AG09309 (cell line): ENCODE measurements around the gene PRODH.

Source experiments
- DNase-seq: peaks from one replicate; pipeline ENCODE4 v3.0.0-alpha.2; 2010; ENCODE audit warnings: low read depth
- H3K4me3 ChIP-seq: 2 replicates; pipeline ENCODE4 v1.5.1; 2011; ENCODE audit warnings: mild to moderate bottlenecking, low read depth, low read length, moderate library complexity; ENCODE audit not compliant: control insufficient read depth
- TF ChIP-seq, protein P1 (sequence below): IDR thresholded peaks from 2 replicates; pipeline ENCODE4 v1.5.1; 2011; ENCODE audit warnings: mild to moderate bottlenecking, low read depth, low read length, inconsistent platforms; ENCODE audit not compliant: insufficient read depth, control insufficient read depth; ENCODE audit errors: missing control alignments

PRODH gene, protein sequence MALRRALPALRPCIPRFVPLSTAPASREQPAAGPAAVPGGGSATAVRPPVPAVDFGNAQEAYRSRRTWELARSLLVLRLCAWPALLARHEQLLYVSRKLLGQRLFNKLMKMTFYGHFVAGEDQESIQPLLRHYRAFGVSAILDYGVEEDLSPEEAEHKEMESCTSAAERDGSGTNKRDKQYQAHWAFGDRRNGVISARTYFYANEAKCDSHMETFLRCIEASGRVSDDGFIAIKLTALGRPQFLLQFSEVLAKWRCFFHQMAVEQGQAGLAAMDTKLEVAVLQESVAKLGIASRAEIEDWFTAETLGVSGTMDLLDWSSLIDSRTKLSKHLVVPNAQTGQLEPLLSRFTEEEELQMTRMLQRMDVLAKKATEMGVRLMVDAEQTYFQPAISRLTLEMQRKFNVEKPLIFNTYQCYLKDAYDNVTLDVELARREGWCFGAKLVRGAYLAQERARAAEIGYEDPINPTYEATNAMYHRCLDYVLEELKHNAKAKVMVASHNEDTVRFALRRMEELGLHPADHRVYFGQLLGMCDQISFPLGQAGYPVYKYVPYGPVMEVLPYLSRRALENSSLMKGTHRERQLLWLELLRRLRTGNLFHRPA

DNA sequence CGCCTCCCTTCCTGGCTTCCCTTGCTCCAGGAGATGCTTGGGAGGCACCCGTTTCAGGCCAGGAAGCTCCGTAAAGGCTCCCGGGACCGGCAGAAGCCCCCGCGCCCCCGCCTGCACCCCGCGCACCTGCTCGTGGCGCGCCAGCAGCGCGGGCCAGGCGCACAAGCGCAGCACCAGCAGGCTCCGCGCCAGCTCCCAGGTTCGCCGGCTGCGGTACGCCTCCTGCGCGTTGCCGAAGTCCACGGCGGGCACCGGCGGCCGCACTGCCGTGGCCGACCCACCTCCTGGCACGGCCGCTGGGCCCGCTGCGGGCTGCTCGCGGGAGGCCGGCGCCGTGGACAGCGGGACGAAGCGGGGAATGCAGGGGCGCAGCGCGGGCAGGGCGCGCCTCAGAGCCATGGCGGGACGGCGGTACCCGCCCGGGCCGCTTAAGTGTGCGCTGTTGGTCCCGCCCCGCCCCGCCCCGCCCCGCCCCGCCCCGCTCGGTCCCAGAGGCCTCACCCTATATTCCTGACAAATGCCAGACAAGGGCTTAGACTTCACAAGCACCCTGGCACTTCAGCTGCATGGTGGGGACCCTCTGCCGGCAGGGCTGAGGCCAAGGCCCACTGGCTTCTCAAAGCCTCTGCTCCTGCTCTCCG, at the start of gene PRODH:
Gene PRODH (minus strand): TSS at position 405 of the 641 bp plus-strand sequence. CDS start 6 bp downstream, at position 399.
- DNase-seq = no peak
- TF ChIP-seq, protein P1, sequence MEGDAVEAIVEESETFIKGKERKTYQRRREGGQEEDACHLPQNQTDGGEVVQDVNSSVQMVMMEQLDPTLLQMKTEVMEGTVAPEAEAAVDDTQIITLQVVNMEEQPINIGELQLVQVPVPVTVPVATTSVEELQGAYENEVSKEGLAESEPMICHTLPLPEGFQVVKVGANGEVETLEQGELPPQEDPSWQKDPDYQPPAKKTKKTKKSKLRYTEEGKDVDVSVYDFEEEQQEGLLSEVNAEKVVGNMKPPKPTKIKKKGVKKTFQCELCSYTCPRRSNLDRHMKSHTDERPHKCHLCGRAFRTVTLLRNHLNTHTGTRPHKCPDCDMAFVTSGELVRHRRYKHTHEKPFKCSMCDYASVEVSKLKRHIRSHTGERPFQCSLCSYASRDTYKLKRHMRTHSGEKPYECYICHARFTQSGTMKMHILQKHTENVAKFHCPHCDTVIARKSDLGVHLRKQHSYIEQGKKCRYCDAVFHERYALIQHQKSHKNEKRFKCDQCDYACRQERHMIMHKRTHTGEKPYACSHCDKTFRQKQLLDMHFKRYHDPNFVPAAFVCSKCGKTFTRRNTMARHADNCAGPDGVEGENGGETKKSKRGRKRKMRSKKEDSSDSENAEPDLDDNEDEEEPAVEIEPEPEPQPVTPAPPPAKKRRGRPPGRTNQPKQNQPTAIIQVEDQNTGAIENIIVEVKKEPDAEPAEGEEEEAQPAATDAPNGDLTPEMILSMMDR = no peak
- no peak within 1 kb of the TSS for H3K4me3 ChIP-seq

DNA sequence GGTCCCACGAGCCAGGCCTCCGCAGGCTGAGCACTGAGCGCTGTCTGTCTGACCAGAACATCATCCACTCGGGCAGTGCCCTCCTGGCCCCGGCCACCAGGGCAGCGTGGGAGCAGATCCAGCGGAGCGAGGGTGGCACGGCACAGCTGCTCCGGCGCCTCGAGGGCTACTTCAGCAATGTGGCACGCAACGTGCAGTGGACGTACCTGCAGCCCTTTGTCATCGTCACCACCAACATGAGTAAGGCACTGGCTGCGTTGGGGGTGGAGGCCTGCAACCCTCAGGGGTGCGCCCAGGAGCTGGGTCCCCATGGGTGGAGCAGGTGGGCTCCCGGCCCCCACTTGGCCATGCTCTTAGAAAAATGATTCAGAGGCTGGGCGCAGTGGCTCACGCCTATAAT, 49.7 kb upstream of the PRODH start:
- no peak for DNase-seq
- no peak overlapping the region for H3K4me3 ChIP-seq
- TF ChIP-seq, protein P1 = no peak

DNA sequence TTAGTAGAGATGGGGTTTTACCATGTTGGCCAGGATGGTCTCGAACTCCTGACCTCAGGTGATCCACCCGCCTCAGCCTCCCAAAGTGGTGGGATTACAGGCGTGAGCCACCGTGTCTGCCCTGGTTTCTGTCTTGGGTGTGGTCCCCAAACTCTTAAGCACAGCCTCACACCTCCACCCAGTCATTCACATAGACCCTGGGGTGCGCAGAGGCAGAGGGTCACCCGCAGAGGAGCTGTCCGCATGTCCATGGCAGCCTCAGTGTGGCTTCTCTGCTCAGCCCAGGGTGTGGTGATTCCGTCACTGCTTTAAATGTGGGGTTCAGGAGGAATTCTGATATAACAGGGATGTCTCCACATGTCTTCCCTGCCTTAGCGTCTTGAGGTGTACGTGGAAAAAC, 48.5 kb upstream of the PRODH start:
- TF ChIP-seq, protein P1 = no peak
- H3K4me3 ChIP-seq = no peak overlapping the region
- no peak for DNase-seq

DNA sequence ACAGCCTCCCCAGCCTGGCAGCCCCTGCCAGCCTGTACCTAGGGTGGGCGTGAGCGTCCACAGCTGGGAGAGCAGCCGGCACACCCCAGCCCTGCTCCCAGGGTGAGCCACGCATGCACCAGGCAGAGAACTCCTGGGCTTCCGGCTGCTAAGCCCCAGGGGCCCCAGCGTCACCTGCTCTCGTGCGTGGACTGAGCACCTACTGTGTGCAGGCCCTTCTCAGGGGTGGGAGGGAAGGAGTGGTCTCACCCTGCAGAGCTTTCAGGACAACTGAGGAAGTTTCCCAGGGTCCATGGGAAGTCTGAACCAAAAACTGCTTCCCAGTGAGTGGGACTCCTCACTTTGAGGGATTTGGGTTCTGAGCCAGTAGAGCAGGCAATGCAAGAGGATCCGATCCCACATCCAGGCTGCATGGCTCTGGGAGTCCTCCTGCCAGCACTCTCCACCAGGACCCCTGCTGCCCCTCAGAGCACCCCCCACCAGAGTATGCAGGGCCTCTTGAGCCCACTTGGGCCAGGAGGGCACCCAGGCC, 47.1 kb upstream of the PRODH start:
- DNase-seq = no peak
- H3K4me3 ChIP-seq = no peak overlapping the region
- TF ChIP-seq, protein P1 = no peak

DNA sequence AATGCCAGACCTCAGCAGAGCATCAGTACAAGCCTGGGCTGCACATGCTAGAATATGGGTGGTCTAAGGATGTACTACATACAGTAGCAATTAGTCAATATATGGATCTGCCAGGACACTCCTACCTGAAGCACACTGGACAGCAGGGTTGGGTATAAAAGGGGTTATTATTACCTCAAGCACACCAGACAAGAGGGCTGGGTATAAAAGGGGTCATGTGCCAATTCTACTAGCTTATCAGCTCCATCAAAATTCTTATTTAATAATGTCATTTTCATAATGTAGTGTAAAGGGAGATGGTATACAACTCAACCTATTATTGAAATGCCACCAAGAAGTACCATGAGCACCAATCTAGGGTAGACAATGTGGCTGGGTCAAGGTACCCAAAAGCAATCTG, 44.7 kb upstream of the PRODH start:
- H3K4me3 ChIP-seq = no peak overlapping the region
- TF ChIP-seq, protein P1 = no peak
- no peak for DNase-seq

DNA sequence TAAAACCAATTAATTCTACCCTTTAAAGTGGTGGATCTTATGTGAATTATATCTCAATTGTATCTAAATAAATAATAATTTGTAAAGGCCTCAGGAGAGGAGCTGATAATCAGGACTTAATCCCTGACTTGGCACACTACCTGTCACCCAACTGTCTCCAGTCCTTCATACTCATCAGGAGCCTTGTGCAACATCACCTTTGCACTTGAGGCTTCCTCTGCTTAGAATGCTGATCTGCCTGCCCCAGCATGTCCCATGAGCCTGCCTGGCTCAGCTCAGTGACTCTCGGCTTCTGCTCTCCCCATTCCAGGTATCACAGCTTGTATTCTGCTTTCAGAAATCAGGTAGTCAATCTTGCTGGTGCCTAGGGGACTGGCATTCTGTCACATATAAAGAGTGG, 43.9 kb upstream of the PRODH start:
- H3K4me3 ChIP-seq = no peak overlapping the region
- TF ChIP-seq, protein P1 = no peak
- no peak for DNase-seq
